NOMO-1 treated with DMSO at 0.1 percent for 48 hours (cell line): ENCODE results near the gene NLK.
"Not testable (repeated sequence)": the region's sequence is repeated elsewhere in the genome, so short reads cannot be mapped to it uniquely, and the experiment has no call there.

Experiments
- DNase-seq: peaks from one replicate; lab custom pipeline; 2025; ENCODE audit not compliant: unreplicated experiment; lab: John Stamatoyannopoulos, UW

NLK gene

GRCh38 chr17:28147017-28147416 is 104.5 kb downstream of the NLK start:
- no peak for DNase-seq

GRCh38 chr17:28151001-28151400 is 108.5 kb downstream of the NLK start:
- no peak for DNase-seq

GRCh38 chr17:28154214-28154613 is 111.7 kb downstream of the NLK start:
- no peak for DNase-seq

DNA sequence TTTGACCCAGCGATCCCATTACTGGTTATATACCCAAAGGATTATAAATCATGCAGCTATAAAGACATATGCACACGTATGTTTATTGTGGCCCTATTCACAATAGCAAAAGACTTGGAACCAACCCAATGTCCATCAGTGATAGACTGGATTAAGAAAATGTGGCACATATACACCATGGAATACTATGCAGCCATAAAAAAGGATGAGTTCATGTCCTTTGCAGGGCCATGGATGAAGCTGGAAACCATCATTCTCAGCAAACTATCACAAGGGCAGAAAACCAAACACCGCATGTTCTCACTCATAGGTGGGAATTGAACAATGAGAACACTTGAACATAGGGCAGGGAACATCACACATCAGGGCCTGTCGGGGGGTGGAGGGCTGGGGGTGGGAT is 112.9 kb downstream of the NLK start:
- DNase-seq: not testable (repeated sequence)

DNA sequence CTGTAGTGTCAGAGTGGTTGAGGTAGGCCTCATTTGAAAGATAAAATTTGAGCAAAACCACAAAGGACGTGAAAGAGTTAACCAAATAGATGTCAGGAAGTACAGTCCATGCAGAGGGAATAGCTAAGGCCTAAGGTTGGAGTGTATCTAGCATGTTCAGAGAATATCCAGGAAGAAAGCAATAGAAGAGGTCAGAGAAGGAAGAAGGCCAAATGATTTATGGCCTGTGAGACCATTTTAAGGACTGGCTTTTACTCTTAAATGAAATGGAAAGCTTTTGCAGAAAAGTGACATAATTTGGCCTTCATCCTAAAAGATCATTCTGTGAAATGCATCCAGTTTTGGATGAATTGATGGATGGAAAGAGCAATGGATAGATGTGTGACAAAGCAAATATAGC is 116.5 kb downstream of the NLK start:
- no peak for DNase-seq

DNA sequence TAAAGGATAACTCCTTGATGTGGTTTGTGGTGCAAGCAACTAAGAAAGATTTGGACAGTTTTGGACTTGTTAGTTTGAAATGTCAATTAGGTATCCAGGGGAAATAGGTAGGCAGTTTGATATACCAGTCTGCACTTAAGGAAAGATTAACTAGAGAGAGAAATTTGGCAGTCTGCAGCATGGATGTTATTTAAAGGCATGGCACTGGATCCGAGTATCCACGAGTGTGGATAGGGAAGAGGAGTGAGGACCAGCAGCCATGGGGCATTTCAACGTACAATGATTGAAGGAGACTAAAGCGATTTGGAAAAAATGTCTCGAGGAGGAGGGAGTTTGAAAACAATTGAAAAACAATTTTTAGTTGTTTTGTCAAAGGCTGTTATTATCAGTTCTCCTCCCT is 117.4 kb downstream of the NLK start:
- no peak for DNase-seq

- DNase-seq: no peak
These were observed 118.1 kb downstream of the NLK start for GRCh38 chr17:28160610-28161009.

DNA sequence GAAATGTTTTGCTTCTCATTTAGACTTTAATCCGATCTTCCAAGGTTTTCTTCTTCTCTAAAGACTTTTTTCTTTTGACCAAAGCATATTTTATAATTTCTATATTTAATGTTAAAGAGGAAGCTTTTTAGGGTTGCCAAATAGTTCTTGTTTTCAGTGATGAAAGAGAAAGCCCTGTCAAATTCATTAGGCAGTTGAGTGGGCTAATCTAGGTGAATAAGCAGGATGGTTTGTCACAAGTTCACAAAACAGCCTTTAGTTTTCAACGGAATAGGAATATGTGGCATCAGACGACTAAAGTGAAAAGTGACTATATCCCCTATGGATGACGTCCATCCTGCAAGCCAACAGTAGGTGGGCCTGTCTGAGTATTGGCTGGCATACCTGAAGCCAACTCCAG is 118.8 kb downstream of the NLK start:
- peak; percentile 71 for DNase-seq

- no peak for DNase-seq
These were observed 124.0 kb downstream of the NLK start for GRCh38 chr17:28166478-28166877.

DNA sequence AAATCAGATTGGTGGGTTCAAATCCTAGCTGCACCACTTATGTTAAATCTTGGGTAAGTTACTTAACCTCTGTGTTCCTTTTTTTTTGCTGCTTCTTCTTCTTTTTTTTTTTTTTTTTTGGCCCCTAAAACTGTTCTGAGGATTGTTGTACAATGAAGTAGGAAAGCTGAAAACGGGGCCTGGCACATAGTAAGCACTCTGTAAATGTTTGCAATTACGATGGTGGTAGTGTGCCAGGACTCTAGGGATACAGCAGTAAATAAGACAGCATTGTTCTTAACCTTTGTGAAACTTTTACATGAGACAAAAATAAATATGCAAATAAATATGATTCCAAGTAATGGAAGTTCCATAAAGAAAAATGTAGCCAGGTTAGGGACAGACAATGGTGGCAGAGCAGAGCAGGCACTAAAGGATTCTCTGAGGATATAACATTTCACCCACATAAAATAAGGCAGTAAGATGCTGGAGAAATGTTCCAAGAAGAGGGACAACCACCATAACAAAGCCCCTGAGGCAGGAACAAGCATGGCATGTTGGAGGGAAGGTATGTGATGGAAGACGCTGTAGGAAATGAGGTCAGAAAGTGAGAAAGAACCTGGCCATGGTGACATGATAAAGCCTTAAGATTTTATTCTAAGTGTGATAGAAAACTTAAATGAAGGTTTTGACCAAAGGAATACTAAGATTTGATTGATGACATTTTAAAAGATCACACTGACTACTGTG is 127.3 kb downstream of the NLK start:
- DNase-seq: peak; percentile 44

GRCh38 chr17:28170771-28171170 is 128.3 kb downstream of the NLK start:
- DNase-seq: no peak

GRCh38 chr17:28173031-28173561 is 130.6 kb downstream of the NLK start:
- no peak for DNase-seq

DNA sequence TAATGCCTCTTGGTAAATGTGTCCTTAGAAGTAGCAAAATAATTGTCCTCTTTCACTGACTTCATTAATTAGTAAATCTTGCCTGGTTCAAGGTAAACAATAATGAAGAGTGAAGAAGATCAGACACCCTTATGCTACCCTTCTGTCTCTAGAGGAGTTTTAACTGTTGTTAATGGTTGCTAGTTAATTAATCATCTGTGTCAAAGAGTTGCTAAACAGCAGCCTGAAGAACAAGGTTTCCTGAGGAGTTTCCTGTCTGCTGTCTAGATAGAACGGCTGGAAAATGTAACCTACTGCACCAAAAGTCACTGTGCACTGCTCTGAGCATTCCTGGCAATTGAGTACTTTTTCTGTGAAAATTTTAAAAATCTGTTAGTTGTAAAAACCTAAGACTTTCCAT is 131.3 kb downstream of the NLK start:
- peak; percentile 62 for DNase-seq

DNA sequence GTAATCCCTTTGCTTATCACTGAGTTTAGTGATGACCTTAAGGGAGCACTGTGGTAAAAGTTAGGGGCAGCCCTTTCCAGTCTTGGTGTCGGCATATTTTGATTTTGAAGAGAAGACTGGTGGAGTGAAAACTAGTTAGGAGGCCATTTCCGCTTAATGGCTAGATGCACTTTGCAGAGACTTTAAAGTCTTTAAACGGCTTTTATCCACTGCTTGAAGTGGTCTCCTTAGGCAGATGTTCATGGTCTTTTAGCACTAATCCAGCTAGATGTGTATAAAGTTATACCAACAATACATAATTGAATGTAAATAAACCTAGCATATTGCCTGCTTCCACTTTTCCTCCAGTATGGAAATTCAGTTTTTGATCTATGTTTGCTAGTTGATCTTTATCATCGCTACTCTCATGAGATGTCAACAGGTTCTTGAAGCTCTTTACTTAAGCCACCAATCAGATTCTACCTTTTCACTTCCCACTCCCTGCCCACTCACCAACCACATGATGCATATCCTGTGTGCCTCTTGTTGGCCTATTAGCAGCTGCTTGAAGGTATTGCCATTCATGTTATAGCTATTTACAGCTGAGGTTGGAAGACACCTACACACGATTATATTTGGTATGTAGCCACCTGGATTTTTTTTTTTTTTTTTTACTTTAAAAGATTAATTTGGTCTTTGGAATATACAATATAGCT is 132.0 kb downstream of the NLK start:
- no peak for DNase-seq

DNA sequence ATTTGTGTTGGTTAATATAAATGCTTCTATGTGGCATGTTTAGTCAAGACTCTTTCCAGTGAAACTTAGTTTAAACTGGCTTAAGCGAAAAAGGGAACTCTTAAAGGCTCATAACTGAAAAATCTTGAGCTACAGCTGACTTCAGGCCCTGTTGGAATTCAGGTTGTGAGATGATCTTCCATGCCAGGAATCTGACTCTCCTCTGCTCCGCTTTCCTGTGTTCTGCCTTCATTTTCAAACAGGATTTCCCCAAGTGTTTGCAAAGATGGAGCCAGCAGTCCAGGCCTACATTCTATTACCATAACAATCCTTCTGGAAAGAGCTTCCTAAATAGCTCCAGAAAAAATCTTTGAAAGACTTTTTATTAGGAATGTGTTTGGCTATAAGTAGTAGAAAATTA is 134.9 kb downstream of the NLK start:
- DNase-seq: no peak

GRCh38 chr17:28178800-28179199 is 136.3 kb downstream of the NLK start:
- DNase-seq: no peak

DNA sequence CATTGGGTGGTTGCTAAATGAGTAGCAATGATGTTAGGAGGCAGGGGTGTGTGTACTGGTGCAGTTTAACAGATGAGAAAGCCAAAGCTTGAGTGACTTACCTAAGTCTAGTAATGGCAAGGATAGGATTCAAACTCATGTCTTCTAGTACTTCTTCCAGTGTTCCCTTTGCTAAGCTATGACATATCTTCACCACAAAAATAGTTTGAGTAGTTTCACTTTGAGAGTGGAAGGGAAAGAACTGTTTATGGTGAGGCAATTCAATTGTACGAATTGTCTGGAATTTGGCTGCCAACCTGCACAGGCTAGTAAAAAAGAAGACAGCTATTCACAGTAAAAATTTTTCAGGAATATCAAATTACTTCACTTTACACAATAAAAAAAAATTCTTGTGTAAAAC is 138.0 kb downstream of the NLK start:
- DNase-seq: no peak

DNA sequence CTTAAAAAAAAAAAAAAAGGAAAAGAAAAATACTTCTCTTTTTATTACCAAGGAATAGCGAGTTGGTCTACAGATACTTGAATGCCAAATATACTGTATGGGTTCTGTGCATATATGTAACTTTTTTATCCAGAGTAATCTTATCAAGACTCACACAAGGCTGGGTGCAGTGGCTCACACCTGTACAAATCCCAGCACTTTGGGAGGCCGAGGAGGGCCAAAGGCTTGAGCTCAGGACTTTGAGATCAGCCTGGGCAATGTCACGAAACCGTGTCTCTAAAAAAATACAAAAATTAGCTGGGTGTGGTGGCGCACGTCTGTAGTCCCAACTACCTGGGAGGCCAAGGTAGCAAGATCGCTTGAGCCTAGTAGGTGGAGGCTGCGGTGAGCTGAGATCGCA is 139.1 kb downstream of the NLK start:
- no peak for DNase-seq

- no peak for DNase-seq
These were observed 140.1 kb downstream of the NLK start for GRCh38 chr17:28182559-28182958.

- no peak for DNase-seq
These were observed 143.2 kb downstream of the NLK start for GRCh38 chr17:28185658-28186057.

- DNase-seq: not testable (repeated sequence)
These were observed 144.0 kb downstream of the NLK start for GRCh38 chr17:28186472-28186871.

- no peak for DNase-seq
These were observed 145.5 kb downstream of the NLK start for GRCh38 chr17:28187931-28188330.
